Measurements from ENCODE around the gene STRIT1. TPM values are rescaled to one million over a fixed set of nuclear protein-coding genes. Genes with fewer than 3 reads are reported as not detected.

STRIT1 gene
- total and polyA plus RNA-seq, 2 donors (not counting 1 experiment from before 2014, with no cell fraction given) = not detected

- no peaks in the 10 kb centered on the region for H3K4me1 ChIP-seq (ENCODE audit: control insufficient read depth in 2 of 2, insufficient read depth in 2 of 2, low read length in 2 of 2)
- H3K27ac ChIP-seq (ENCODE audit: low read length in 2 of 2) = no peak overlapping the region
- H3K9me3 Mint-ChIP-seq (ENCODE audit: insufficient read depth) = no peaks in the 10 kb centered on the region
- H3K79me2 ChIP-seq (ENCODE audit: control insufficient read depth, insufficient read depth, low read length) = no peaks in the 10 kb centered on the region
- H3K27me3 ChIP-seq (replicated peaks in 1 of 4; ENCODE audit: control extremely low read depth in 1 of 4, control insufficient read depth in 3 of 4, insufficient read depth in 4 of 4, low read length in 3 of 4) = no peaks in the 10 kb centered on the region
- ChIA-PET CTCF (no interaction called here), POLR2A (no interaction called here)
- no peak overlapping the region for H3K4me3 ChIP-seq (ENCODE audit: control extremely low read depth in 1 of 5, extremely low read depth in 1 of 5, insufficient read depth in 1 of 5, low read depth in 2 of 5, low read length in 4 of 5)
- H3K4me1 Mint-ChIP-seq = no peaks in the 10 kb centered on the region
- no peak overlapping the region for H2AFZ ChIP-seq (ENCODE audit: insufficient read depth, low read depth, low read length, poor library complexity, severe bottlenecking)
- H3K9ac ChIP-seq (ENCODE audit: low read length) = no peak overlapping the region
- TF ChIP-seq EZH2 (IDR thresholded peaks at IDR 0.05; ENCODE audit: borderline replicate concordance, insufficient read depth, low read depth, low read length, poor library complexity, severe bottlenecking) (no peak), CTCF (IDR thresholded peaks at IDR 0.05) (no peak)
- H3K4me3 Mint-ChIP-seq = no peak overlapping the region
- H4K20me1 ChIP-seq (ENCODE audit: control insufficient read depth, insufficient read depth, low read length, poor library complexity, severe bottlenecking) = no peaks in the 10 kb centered on the region
- no peak overlapping the region for H3K27ac Mint-ChIP-seq
- intact Hi-C loops (cut with micrococcal nuclease) = no loop called here
- DNase-seq = no peak
- no peaks in the 10 kb centered on the region for H3K9me3 ChIP-seq (ENCODE audit: control extremely low read depth in 1 of 3, control insufficient read depth in 2 of 3, insufficient read depth in 1 of 3, low read length in 2 of 3)
- no peak for ATAC-seq (ENCODE audit: low read depth)
- H3K36me3 ChIP-seq (replicated peaks in 1 of 2; ENCODE audit: control extremely low read depth in 1 of 2, control insufficient read depth in 1 of 2, extremely low read depth in 1 of 2, insufficient read depth in 2 of 2, low read length in 1 of 2) = no peaks in the 10 kb centered on the region
- H3K27me3 Mint-ChIP-seq = no peaks in the 10 kb centered on the region
- H3K4me2 ChIP-seq (replicated peaks; ENCODE audit: low read depth, low read length, poor library complexity, severe bottlenecking) = no peak overlapping the region
These were observed 51.1 kb downstream of the STRIT1 start for GRCh38 chr3:155242342-155242741.

DNA sequence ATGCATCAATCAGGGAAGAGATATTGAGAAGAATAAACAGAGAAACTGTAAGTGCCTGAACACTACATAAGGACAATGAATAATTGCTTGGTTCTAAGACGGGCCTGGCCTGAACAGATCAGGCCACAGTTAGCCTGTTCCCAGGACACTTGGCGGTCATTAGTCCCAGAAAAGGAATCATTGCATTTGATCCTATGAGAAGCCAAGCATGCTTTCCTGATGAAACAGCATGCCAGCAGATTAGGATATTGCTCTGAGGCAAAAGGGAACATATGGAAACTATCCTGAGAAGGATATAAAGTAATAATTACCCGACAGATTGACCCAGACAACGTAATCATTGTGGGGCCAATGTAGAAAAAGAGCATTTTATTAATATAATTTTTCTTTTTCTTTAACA, 51.9 kb downstream of the STRIT1 start:
- no peak overlapping the region for H3K27ac Mint-ChIP-seq
- WGBS (ENCODE audit: insufficient coverage) = 84% methylated on average over 2 of the region's 4 CpGs
- ChIA-PET CTCF (no interaction called here), POLR2A (no interaction called here)
- Histone ChIP-seq H3K4me3 (ENCODE audit: control extremely low read depth in 1 of 5, extremely low read depth in 1 of 5, insufficient read depth in 1 of 5, low read depth in 2 of 5, low read length in 4 of 5) (no peak overlapping the region), H3K9ac (ENCODE audit: low read length) (no peak overlapping the region), H3K27ac (ENCODE audit: low read length in 2 of 2) (no peak overlapping the region), H3K27me3 (replicated peaks in 1 of 4; ENCODE audit: control extremely low read depth in 1 of 4, control insufficient read depth in 3 of 4, insufficient read depth in 4 of 4, low read length in 3 of 4) (no peaks in the 10 kb centered on the region), H3K4me1 (ENCODE audit: control insufficient read depth in 2 of 2, insufficient read depth in 2 of 2, low read length in 2 of 2) (no peaks in the 10 kb centered on the region), H3K36me3 (replicated peaks in 1 of 2; ENCODE audit: control extremely low read depth in 1 of 2, control insufficient read depth in 1 of 2, extremely low read depth in 1 of 2, insufficient read depth in 2 of 2, low read length in 1 of 2) (no peaks in the 10 kb centered on the region), H3K79me2 (ENCODE audit: control insufficient read depth, insufficient read depth, low read length) (no peaks in the 10 kb centered on the region), H3K4me2 (replicated peaks; ENCODE audit: low read depth, low read length, poor library complexity, severe bottlenecking) (no peak overlapping the region), H3K9me3 (ENCODE audit: control extremely low read depth in 1 of 3, control insufficient read depth in 2 of 3, insufficient read depth in 1 of 3, low read length in 2 of 3) (no peaks in the 10 kb centered on the region), H4K20me1 (ENCODE audit: control insufficient read depth, insufficient read depth, low read length, poor library complexity, severe bottlenecking) (no peaks in the 10 kb centered on the region), H2AFZ (ENCODE audit: insufficient read depth, low read depth, low read length, poor library complexity, severe bottlenecking) (no peak overlapping the region)
- ATAC-seq (ENCODE audit: low read depth) (no peak), DNase-seq (no peak)
- intact Hi-C loops (cut with micrococcal nuclease) = no loop called here
- no peak overlapping the region for H3K4me3 Mint-ChIP-seq
- no peaks in the 10 kb centered on the region for H3K4me1 Mint-ChIP-seq
- H3K9me3 Mint-ChIP-seq (ENCODE audit: insufficient read depth) = no peaks in the 10 kb centered on the region
- TF ChIP-seq EZH2 (IDR thresholded peaks at IDR 0.05; ENCODE audit: borderline replicate concordance, insufficient read depth, low read depth, low read length, poor library complexity, severe bottlenecking) = no peak
- no peak for TF ChIP-seq CTCF (IDR thresholded peaks at IDR 0.05)
- no peaks in the 10 kb centered on the region for H3K27me3 Mint-ChIP-seq

Other genes starting within 250 kb of the STRIT1 start
- gene MME, start 213.4 kb downstream of the STRIT1 start, total RNA-seq = 11.2 and 11.5 TPM in 2 replicates
- 0.88 and 0.98 TPM in 2 replicates for gene MME, start 213.4 kb downstream of the STRIT1 start, polyA plus RNA-seq

Data from B cell (primary cell).